Limb (tissue), 2 donors: ENCODE measurements around the gene AIFM3.
"Not testable (repeated sequence)": the region's sequence is repeated elsewhere in the genome, so short reads cannot be mapped to it uniquely, and the experiment has no call there.

Source experiments
- DNase-seq, 2 donors: peaks; one replicate each; pipeline ENCODE4 v3.0.0-alpha.2; 2016; ENCODE audit errors: extremely low spot score in 2 of 2

AIFM3 gene, protein sequence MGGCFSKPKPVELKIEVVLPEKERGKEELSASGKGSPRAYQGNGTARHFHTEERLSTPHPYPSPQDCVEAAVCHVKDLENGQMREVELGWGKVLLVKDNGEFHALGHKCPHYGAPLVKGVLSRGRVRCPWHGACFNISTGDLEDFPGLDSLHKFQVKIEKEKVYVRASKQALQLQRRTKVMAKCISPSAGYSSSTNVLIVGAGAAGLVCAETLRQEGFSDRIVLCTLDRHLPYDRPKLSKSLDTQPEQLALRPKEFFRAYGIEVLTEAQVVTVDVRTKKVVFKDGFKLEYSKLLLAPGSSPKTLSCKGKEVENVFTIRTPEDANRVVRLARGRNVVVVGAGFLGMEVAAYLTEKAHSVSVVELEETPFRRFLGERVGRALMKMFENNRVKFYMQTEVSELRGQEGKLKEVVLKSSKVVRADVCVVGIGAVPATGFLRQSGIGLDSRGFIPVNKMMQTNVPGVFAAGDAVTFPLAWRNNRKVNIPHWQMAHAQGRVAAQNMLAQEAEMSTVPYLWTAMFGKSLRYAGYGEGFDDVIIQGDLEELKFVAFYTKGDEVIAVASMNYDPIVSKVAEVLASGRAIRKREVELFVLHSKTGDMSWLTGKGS

DNA sequence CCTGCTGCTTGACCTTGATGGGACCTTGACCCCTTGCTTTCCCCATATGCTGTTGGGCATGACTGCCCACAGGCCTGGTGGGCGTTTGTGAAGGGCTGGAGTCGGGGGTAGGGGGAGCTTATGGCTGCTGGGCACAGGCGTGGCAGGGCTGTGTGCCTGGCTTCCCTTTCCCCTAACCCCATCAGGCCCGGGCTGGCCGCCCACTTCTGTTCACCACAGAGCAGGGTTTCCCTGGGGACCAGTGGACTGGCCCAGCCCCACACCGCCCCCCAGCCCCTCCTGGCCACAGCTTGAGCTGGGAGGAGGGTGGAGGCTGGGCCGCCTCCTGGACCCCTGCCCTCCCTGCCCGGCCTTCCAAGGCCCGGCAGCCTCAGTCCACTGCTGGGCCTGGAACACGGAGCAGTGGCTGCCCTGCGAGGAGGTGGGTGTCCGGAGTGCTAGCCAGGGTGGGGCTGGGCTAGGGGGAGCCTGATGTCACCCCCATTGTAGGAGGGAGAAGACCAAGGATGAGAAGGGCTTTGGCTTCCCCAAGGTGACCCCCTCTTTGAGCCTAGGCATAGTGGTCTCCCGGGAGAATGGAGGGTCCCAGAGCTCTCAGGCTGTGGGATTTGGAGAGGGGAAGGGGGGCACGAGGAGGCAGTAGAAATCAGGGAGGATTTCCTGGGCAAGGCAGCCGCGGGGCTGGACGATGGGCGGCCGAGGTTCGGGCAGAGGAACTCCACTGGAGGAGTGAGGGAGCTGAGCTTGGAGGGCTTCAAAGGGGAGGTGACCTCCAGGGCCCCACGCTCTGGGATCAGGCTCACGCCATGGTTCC, at the start of gene AIFM3:
AIFM3 (plus strand) TSS at position 373 of the 814 bp plus-strand sequence. CDS start 690 bp downstream, outside the sequence.
- no peak for DNase-seq

GRCh38 chr22:20918663-20919218, 48.3 kb upstream of the AIFM3 start:
- no peak for DNase-seq

GRCh38 chr22:20919718-20920117, 47.3 kb upstream of the AIFM3 start:
- no peak for DNase-seq

GRCh38 chr22:20920881-20921203, 46.2 kb upstream of the AIFM3 start:
- DNase-seq, result no peak

DNA sequence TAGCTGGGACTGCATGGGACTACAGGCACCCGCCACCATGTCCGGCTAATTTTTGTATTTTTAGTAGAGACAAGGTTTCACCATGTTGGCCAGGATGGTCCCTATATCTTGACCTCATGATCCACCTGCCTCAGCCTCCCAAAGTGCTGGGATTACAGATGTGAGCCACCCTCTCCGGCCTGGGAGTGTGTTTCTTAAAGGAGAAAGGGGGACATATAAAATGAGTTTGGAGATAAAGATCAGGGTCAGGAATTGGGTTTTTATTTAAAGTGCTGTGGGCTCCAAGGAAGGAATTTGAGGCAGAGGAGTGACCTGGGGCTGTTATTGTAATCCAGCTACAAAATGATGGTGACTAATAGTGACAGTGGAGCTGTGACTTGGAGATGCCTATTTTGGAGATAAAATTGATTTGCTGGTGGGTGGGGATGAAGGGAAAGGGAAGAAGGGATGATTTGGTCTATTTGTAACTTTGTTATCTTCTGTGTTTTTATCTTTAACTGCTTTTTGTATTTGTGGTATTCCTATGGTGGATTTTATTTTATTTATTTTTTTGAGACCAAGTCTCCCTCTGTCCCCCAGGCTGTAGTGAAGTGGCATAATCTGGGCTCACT, 44.8 kb upstream of the AIFM3 start:
- no peak for DNase-seq

- no peak for DNase-seq
Observed at GRCh38 chr22:20926243-20926642, 40.8 kb upstream of the AIFM3 start.

DNA sequence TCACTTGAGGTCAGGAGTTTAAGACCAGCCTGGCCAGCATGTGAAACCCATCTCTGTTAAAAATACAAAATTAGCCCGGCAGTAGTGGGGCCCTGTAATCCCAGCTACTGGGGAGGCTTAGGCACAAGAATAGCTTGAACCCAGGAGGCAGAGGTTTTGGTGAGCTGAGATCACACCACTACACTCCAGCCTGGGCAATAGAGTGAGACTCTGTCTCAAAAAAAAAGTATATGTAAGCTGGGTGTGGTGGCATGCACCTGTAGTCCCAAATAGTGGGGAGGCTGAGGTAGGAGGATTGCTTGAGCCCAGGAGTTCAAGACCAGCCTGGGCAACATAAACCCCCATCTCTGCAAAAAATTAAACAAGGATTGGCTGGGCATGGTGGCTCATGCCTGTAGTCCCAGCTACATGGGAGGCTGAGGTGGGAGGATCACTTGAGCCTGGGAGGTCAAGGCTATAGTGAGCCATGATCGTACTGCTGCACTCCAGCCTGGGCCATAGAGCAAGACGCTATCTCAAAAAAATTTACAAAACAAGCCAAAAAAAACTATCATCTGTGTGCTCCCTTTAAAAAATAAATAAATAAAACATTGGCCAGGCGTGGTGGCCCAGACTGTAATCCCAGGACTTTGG, 39.0 kb upstream of the AIFM3 start:
- DNase-seq, result no peak

- no peak for DNase-seq
Observed at GRCh38 chr22:20928573-20928967, 38.5 kb upstream of the AIFM3 start.

- DNase-seq, result no peak
Observed at GRCh38 chr22:20930004-20930403, 37.1 kb upstream of the AIFM3 start.

GRCh38 chr22:20930435-20930834, 36.6 kb upstream of the AIFM3 start:
- DNase-seq, result not testable (repeated sequence)

DNA sequence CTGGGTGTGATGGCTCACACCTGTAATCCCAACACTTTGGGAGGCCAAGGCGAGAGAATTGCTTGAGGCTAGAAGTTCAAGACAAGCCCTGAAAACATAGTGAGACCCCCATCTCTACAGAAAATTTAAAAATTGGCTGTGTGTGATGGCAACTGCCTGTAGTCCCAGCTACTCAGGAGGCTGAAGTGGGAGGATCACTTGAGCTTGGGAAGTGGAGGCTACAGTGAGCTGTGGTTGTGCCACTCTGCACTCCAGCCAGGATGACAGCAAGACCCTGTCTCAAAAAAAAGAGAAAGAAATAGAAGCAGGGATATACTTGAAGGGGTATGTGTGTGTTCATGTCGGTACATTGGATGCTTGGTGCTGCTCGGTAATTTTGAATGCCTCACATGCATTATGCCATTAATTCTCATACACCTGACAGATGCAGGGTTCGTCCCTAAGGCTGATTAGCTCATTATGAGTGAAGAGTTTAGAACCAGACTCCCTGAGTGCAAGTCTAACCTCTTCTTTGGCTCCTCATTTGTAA, 35.9 kb upstream of the AIFM3 start:
- no peak for DNase-seq

- DNase-seq, result no peak
Observed at GRCh38 chr22:20933910-20934309, 33.1 kb upstream of the AIFM3 start.

DNA sequence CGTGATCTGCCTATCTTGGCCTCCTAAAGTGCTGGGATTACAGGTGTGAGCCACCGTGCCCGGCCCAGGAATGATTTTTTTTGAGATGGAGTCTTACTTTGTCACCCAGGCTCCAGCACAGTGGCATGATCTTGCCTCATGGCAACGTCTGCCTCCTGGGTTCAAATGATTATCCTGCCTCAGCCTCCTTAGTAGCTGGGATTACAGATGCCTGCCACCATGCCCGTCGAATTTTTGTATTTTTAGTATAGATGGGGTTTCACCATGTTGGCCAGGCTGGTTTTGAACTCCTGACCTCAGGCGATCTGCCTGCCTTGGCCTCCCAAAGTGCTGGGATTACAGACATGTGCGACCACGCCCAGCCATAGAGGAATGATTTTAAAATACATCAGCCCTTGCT, 32.0 kb upstream of the AIFM3 start:
- DNase-seq, result not testable (repeated sequence)

GRCh38 chr22:20935780-20936539, 31.1 kb upstream of the AIFM3 start:
- not testable (repeated sequence) for DNase-seq

GRCh38 chr22:20937031-20937793, 29.8 kb upstream of the AIFM3 start:
- no peak for DNase-seq

DNA sequence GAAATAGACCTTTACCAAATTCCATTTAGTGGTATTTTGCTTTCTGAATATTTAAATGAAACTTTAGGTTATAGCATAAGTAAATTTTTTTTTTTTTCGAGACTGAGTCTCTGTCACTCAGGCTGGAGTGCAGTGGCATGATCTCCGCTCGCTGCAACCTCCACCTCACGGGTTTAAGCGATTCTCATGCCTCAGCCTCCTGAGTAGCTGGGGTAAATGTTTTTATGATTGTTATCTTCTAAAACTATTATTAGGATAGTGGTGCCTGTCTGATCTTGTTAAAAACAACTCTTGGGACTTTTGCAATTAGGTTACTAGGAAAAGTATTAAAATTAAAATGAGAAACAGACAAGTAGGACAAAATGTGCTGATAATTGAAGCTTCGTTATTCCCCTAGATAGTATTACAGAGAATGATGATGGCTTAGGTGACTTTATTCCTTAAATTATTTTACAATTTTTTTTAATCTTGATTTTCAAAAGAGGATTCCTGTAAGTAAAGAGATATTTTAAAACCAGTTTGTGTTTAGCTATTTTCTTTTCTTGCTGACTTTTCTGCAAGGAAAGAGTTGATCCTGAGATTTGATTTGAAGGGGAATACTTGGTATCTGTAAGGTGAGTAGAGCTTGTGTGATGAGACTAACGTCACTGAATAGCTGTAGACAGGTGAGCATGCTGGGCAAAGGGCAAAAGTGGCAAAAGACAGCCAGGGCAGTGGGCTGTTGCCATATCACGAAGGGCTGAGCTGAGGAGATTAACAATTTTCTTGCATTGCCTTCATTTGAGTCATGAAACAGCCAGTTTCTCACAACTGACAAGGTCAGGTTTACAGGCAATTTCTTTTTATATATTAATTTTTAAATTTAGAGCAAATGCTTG, 29.0 kb upstream of the AIFM3 start:
- no peak for DNase-seq

GRCh38 chr22:20939457-20940185, 27.4 kb upstream of the AIFM3 start:
- not testable (repeated sequence) for DNase-seq
